Measurements from ENCODE around the gene HES2. TPM values are rescaled to one million over a fixed set of nuclear protein-coding genes. Genes with fewer than 3 reads are reported as not detected.

The HES2 gene
- 0.19 and 0.26 TPM in 2 replicates for total RNA-seq

GRCh38 chr1:6419804-6420453 is at the start of gene HES2:
HES2 (minus strand) TSS chr1:6419919; CDS start chr1:6419820, 99 bp downstream.
- peaks cover 67% of the 10 kb centered on the region for H3K27me3 Mint-ChIP-seq
- H3K36me3 Mint-ChIP-seq (ENCODE audit: low read depth) = no peaks in the 10 kb centered on the region
- intact Hi-C loops (cut with micrococcal nuclease) = loop anchor here (5.0 kb wide), 2 partner anchors 42 to 173 kb away; no protein-coding TSS in a partner anchor
- no peak within 1 kb of the TSS for H3K27ac Mint-ChIP-seq
- peak; percentile 74 for DNase-seq
- peaks cover 12% of the 10 kb centered on the region for H3K4me1 Mint-ChIP-seq
- H3K4me3 Mint-ChIP-seq = peak within 1 kb of the TSS; percentile 53
- no peaks in the 10 kb centered on the region for H3K9me3 Mint-ChIP-seq

DNA sequence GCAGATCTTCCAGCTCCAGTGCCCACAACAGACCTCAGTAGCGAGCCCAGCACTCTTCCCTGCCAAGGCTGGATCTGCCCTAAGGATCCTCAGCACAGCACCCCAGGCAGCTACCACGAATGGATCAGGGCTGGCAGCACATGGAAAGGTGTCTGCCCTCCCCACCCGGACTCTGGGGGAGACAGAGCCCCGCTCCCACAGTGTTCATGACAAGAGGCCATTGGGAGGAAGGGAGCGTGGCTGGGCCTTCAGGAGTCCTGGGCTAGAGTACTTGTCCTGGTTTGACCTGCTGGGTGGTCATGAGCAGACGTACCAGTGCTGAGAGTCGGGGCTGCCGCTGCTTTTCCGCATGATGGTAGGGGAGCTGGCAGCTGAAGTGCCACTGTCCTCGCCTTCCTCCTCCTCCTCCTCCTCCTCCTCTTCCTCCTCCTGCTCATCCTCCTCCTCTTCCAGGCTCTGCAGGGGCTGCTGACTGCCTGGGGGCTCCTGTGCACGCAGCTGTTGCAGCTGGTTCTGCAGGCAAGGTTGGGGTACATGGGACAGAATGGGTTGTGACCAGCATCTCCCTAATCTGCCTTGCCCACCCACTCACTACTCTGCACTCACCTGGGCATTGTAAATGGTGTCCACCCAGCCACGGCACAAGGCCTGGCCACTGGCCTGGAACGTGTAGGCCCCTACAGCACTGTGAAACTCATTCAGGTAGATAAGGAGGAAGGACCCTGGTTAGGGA is 49.2 kb upstream of the HES2 start:
- no peaks in the 10 kb centered on the region for H3K27me3 Mint-ChIP-seq
- H3K4me3 Mint-ChIP-seq = no peak overlapping the region
- H3K9me3 Mint-ChIP-seq = no peaks in the 10 kb centered on the region
- intact Hi-C loops (cut with micrococcal nuclease) = no loop called here
- peaks cover 9% of the 10 kb centered on the region for H3K4me1 Mint-ChIP-seq
- H3K27ac Mint-ChIP-seq = no peak overlapping the region
- no peak for DNase-seq
- peaks cover 12% of the 10 kb centered on the region for H3K36me3 Mint-ChIP-seq (ENCODE audit: low read depth)

- Mint-ChIP-seq H3K27ac (peak overlapping the region; percentile 45), H3K36me3 (ENCODE audit: low read depth) (peaks cover 16% of the 10 kb centered on the region), H3K4me1 (peaks cover 13% of the 10 kb centered on the region), H3K4me3 (peak overlapping the region; percentile 26), H3K27me3 (no peaks in the 10 kb centered on the region), H3K9me3 (no peaks in the 10 kb centered on the region)
- intact Hi-C loops (cut with micrococcal nuclease) = loop anchor here (1.0 kb wide), 1 partner anchor 7 kb away; no protein-coding TSS in a partner anchor
- no peak for DNase-seq
These were observed 48.3 kb upstream of the HES2 start for GRCh38 chr1:6467744-6468688.

- no peaks in the 10 kb centered on the region for H3K9me3 Mint-ChIP-seq
- DNase-seq = no peak
- H3K4me3 Mint-ChIP-seq = peak overlapping the region; percentile 26
- H3K36me3 Mint-ChIP-seq (ENCODE audit: low read depth) = peaks cover 21% of the 10 kb centered on the region
- no peaks in the 10 kb centered on the region for H3K27me3 Mint-ChIP-seq
- intact Hi-C loops (cut with micrococcal nuclease) = loop anchor here (1.0 kb wide), 1 partner anchor 8 kb away; no protein-coding TSS in a partner anchor
- peak overlapping the region; percentile 45 for H3K27ac Mint-ChIP-seq
- peaks cover 19% of the 10 kb centered on the region for H3K4me1 Mint-ChIP-seq
These were observed 47.5 kb upstream of the HES2 start for GRCh38 chr1:6467224-6467623.

GRCh38 chr1:6466751-6467150 is 47.0 kb upstream of the HES2 start:
- Mint-ChIP-seq H3K27ac (no peak overlapping the region), H3K4me3 (peak overlapping the region; percentile 98), H3K36me3 (ENCODE audit: low read depth) (peaks cover 26% of the 10 kb centered on the region), H3K4me1 (peaks cover 23% of the 10 kb centered on the region), H3K9me3 (no peaks in the 10 kb centered on the region), H3K27me3 (no peaks in the 10 kb centered on the region)
- DNase-seq = no peak
- intact Hi-C loops (cut with micrococcal nuclease) = loop anchor here (1.0 kb wide), 1 partner anchor 9 kb away; no protein-coding TSS in a partner anchor

DNA sequence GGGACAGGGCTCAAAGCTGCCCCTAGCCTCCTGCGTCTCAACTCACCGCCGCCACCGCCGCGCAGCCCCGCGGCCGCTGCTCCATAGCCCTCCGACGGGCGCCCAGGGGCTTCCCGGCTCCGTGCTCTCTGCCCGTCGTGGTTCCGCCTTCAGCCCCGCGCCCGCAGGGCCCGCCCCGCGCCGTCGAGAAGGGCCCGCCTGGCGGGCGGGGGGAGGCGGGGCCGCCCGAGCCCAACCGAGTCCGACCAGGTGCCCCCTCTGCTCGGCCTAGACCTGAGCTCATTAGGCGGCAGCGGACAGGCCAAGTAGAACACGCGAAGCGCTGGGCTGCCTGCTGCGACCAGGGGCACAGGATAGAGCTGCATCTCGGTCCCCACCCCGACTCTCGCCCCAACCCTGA is 46.3 kb upstream of the HES2 start, which contains the start of gene TNFRSF25:
TNFRSF25 (minus strand) TSS at position 151 of the 400 bp plus-strand sequence; CDS start at position 85, 66 bp downstream.
- peaks cover 31% of the 10 kb centered on the region for H3K36me3 Mint-ChIP-seq (ENCODE audit: low read depth)
- no peaks in the 10 kb centered on the region for H3K9me3 Mint-ChIP-seq
- DNase-seq = peak; percentile 92
- intact Hi-C loops (cut with micrococcal nuclease) = no loop called here
- H3K27me3 Mint-ChIP-seq = no peaks in the 10 kb centered on the region
- peak within 1 kb of the TSS; percentile 98 for H3K4me3 Mint-ChIP-seq
- peak within 1 kb of the TSS; percentile 85 for H3K27ac Mint-ChIP-seq
- H3K4me1 Mint-ChIP-seq = peaks cover 28% of the 10 kb centered on the region

GRCh38 chr1:6465461-6466005 is 45.8 kb upstream of the HES2 start:
- intact Hi-C loops (cut with micrococcal nuclease) = no loop called here
- peaks cover 36% of the 10 kb centered on the region for H3K36me3 Mint-ChIP-seq (ENCODE audit: low read depth)
- H3K4me3 Mint-ChIP-seq = peak overlapping the region; percentile 98

GRCh38 chr1:6464915-6465314 is 45.2 kb upstream of the HES2 start:
- Mint-ChIP-seq H3K4me3 (peak overlapping the region; percentile 98), H3K4me1 (peaks cover 37% of the 10 kb centered on the region), H3K36me3 (ENCODE audit: low read depth) (peaks cover 40% of the 10 kb centered on the region), H3K9me3 (no peaks in the 10 kb centered on the region), H3K27me3 (no peaks in the 10 kb centered on the region), H3K27ac (peak overlapping the region; percentile 85)
- DNase-seq = no peak
- intact Hi-C loops (cut with micrococcal nuclease) = loop anchor here (5.0 kb wide), 1 partner anchor 43 kb away; the partner anchor contains the start of gene ESPN

More at GRCh38 chr1:6465461-6466005, 45.8 kb upstream of the HES2 start:
- Mint-ChIP-seq H3K9me3 (no peaks in the 10 kb centered on the region), H3K4me1 (peaks cover 33% of the 10 kb centered on the region), H3K27ac (peak overlapping the region; percentile 85), H3K27me3 (no peaks in the 10 kb centered on the region)
- peak; percentile 83 for DNase-seq

DNA sequence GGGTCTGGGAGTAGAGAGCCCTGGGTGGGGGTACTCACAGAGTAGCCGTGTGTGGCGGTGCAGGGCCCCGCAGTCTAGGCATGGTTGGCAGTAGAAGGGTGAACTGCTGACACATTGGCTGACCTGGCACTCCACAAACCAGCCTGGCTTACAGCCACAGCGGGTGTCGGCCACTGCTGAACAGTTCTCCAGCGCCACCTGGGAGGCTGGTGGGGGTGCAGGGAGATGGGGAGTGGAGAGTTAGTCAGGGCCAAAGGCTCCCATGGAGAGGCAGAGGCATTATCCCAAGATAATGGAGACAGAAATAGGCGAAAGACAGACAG is 44.8 kb upstream of the HES2 start:
- H3K27ac Mint-ChIP-seq = peak overlapping the region; percentile 85
- intact Hi-C loops (cut with micrococcal nuclease) = loop anchor here (5.0 kb wide), 1 partner anchor 42 kb away; the partner anchor contains the start of gene ESPN
- H3K4me3 Mint-ChIP-seq = peak overlapping the region; percentile 98
- DNase-seq = peak; percentile 79
- no peaks in the 10 kb centered on the region for H3K9me3 Mint-ChIP-seq
- peaks cover 40% of the 10 kb centered on the region for H3K36me3 Mint-ChIP-seq (ENCODE audit: low read depth)
- peaks cover 41% of the 10 kb centered on the region for H3K4me1 Mint-ChIP-seq
- no peaks in the 10 kb centered on the region for H3K27me3 Mint-ChIP-seq

- Mint-ChIP-seq H3K4me1 (peaks cover 45% of the 10 kb centered on the region), H3K36me3 (ENCODE audit: low read depth) (peaks cover 40% of the 10 kb centered on the region), H3K4me3 (peak overlapping the region; percentile 36), H3K27me3 (no peaks in the 10 kb centered on the region), H3K9me3 (no peaks in the 10 kb centered on the region), H3K27ac (peak overlapping the region; percentile 77)
- intact Hi-C loops (cut with micrococcal nuclease) = loop anchor here (5.0 kb wide), 1 partner anchor 41 kb away; the partner anchor contains the start of gene ESPN
- DNase-seq = no peak
These were observed 43.3 kb upstream of the HES2 start for GRCh38 chr1:6463120-6463412.

- no peak for DNase-seq
- peaks cover 45% of the 10 kb centered on the region for H3K4me1 Mint-ChIP-seq
- peak overlapping the region; percentile 89 for H3K27ac Mint-ChIP-seq
- intact Hi-C loops (cut with micrococcal nuclease) = loop anchor here (5.0 kb wide), 1 partner anchor 40 kb away; the partner anchor contains the start of gene ESPN
- H3K9me3 Mint-ChIP-seq = no peaks in the 10 kb centered on the region
- H3K27me3 Mint-ChIP-seq = peaks cover under 1% of the 10 kb centered on the region
- peaks cover 40% of the 10 kb centered on the region for H3K36me3 Mint-ChIP-seq (ENCODE audit: low read depth)
- peak overlapping the region; percentile 52 for H3K4me3 Mint-ChIP-seq
These were observed 42.8 kb upstream of the HES2 start for GRCh38 chr1:6462412-6463119.

DNA sequence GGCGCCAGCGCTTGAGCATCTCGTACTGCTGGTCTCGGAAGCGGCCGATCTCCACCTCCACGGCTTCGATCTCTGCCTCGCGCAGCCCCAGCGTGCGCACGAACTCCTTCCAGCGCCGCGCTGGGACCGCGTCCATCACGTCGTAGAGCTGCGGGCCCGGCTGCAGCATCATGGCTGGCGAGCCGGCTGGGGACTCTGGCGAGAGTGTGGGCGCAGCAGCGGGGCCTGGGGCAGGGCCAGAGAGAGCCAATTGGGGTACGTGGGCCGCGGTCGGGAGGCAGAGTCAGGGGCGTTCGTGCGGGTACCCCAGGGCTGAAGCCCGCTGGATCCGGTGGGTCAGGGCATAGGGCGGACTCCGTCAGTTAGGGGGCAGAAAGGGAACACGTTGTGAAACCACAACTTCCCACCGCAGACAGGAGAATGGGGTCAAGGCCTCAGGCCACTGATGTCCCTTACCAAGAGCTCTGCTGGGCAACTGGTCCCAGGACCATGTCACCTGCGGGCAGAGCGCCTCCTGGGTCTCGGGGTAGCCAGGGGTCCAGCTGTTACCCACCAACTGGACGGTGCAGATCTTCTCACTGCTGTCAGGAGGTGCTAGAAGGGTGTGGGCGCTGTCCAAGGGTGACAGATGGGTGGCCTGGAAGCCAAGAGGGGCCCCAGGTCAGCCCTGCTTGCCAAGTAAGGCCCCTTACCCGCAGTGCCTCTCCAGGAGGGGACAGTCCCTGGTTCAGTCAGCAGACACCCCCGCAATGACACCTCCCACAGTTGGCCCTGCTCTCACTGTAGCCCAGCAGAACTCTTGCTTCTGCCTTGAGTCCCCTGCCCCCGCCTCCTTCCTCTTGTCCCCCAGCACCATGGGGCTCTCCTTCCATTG is 42.1 kb upstream of the HES2 start:
- DNase-seq = no peak
- H3K4me1 Mint-ChIP-seq = peaks cover 51% of the 10 kb centered on the region
- peak overlapping the region; percentile 89 for H3K27ac Mint-ChIP-seq
- peaks cover 40% of the 10 kb centered on the region for H3K36me3 Mint-ChIP-seq (ENCODE audit: low read depth)
- intact Hi-C loops (cut with micrococcal nuclease) = loop anchor here (2.0 to 5.0 kb wide), 2 partner anchors 39 to 141 kb away; partner anchors contain the start of genes ESPN and KLHL21
- peaks cover 7% of the 10 kb centered on the region for H3K27me3 Mint-ChIP-seq
- H3K4me3 Mint-ChIP-seq = peak overlapping the region; percentile 80
- no peaks in the 10 kb centered on the region for H3K9me3 Mint-ChIP-seq
